AG09309 (cell line): ENCODE measurements around the gene DSE.

ENCODE experiments used
- DNase-seq: peaks from one replicate; pipeline ENCODE4 v3.0.0-alpha.2; 2010; ENCODE audit warnings: low read depth
- H3K4me3 ChIP-seq: 2 replicates; pipeline ENCODE4 v1.5.1; 2011; ENCODE audit warnings: mild to moderate bottlenecking, low read depth, low read length, moderate library complexity; ENCODE audit not compliant: control insufficient read depth
- TF ChIP-seq, protein P1 (sequence below): IDR thresholded peaks from 2 replicates; pipeline ENCODE4 v1.5.1; 2011; ENCODE audit warnings: mild to moderate bottlenecking, low read depth, low read length, inconsistent platforms; ENCODE audit not compliant: insufficient read depth, control insufficient read depth; ENCODE audit errors: missing control alignments

Gene DSE

GRCh38 chr6:116375262-116375661, 4.5 kb downstream of the DSE start:
- no peak for DNase-seq
- no peak overlapping the region for H3K4me3 ChIP-seq
- TF ChIP-seq, protein P1, sequence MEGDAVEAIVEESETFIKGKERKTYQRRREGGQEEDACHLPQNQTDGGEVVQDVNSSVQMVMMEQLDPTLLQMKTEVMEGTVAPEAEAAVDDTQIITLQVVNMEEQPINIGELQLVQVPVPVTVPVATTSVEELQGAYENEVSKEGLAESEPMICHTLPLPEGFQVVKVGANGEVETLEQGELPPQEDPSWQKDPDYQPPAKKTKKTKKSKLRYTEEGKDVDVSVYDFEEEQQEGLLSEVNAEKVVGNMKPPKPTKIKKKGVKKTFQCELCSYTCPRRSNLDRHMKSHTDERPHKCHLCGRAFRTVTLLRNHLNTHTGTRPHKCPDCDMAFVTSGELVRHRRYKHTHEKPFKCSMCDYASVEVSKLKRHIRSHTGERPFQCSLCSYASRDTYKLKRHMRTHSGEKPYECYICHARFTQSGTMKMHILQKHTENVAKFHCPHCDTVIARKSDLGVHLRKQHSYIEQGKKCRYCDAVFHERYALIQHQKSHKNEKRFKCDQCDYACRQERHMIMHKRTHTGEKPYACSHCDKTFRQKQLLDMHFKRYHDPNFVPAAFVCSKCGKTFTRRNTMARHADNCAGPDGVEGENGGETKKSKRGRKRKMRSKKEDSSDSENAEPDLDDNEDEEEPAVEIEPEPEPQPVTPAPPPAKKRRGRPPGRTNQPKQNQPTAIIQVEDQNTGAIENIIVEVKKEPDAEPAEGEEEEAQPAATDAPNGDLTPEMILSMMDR: no peak

DNA sequence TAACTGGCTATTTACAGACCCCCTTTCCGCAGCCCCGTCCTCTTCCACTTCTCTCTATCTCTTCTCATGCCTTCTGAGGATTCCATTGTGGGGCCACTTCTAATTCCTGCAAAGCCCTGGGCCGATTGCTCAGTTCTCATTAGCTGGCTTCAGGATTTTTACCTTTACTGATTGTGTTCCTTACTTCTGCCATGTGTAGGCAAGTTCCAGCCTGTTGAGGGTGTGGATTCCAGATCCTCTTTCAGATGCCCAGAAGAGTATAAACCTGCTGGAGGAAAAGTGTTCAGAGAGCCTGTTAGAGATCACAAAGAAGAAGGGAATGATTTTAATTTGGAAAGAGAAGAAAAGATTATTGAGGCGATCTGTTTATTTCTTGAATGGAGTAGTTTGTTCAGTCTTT, 5.4 kb downstream of the DSE start:
- no peak for DNase-seq
- H3K4me3 ChIP-seq: no peak overlapping the region
- TF ChIP-seq, protein P1: no peak

DNA sequence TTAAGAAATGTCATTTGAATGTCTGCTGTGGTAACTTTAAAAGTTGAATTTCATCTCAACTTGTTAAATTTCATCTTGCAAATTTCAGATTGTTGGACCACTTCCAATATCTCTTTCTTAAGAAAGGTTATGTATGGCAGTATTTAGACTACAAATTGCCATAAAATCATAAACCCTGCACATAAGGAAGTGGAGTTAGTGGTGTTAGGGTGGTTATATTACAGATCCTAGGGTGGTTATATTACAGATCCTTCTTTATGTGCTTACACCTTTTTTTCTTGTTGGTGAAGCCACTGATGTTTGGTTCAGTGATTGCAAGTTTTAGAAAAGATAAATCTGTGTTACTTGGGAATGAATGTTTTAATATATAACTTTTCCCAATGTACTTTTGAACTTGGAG, 9.0 kb downstream of the DSE start:
- DNase-seq: no peak
- TF ChIP-seq, protein P1: no peak
- no peak overlapping the region for H3K4me3 ChIP-seq

GRCh38 chr6:116380346-116380745, 9.6 kb downstream of the DSE start:
- TF ChIP-seq, protein P1: no peak
- no peak overlapping the region for H3K4me3 ChIP-seq
- no peak for DNase-seq

- H3K4me3 ChIP-seq: no peak overlapping the region
- TF ChIP-seq, protein P1: no peak
- DNase-seq: no peak
Measured at GRCh38 chr6:116381000-116381399, 10.3 kb downstream of the DSE start.

- no peak overlapping the region for H3K4me3 ChIP-seq
- TF ChIP-seq, protein P1: no peak
- DNase-seq: no peak
Measured at GRCh38 chr6:116382587-116382986, 11.8 kb downstream of the DSE start.

DNA sequence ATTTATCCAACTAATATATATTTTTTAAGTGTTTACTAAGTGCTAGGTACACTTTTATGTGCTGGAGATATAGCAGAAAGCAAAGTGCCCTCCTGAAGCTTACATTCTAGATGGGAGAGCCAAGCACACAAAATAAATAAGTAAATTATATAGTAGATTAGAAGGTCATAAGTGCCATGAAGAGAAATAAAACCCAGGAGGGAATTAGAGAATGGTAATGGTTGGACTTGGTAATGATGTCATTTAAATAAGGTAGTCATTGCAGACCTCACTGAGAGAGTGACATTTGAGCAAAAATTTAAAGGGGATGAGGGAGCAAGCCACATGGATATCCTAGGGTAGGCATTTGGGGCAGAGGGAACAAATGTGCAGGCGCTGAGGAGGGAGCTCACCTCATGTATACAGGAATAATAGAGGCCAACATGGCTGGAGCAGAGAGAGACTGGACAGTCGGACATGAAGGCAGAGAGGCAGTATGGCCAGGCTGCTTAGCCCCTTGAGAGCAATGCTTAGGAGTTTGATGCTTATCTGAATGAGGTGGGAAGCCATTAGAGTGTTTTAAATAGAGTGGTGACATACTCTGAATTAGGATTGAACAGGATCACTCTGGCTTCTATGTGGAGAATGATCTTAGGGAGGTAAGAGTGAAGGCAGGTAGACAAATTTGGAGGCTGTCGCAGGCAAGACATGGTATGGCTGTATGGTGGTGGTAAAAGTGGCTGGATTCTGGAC, 14.1 kb downstream of the DSE start:
- no peak for DNase-seq
- no peak overlapping the region for H3K4me3 ChIP-seq
- TF ChIP-seq, protein P1: no peak
